Caco-2 (cell line): Measurements from ENCODE around the gene PDZD2. TPM values are rescaled to one million over a fixed set of nuclear protein-coding genes. Genes with fewer than 3 reads are reported as not detected.

Experiments used
- BruUV-seq: library from RNA; stranded (reverse); fragments of 400-500 nt; replicated peaks from 2 replicates; lab custom pipeline; 2021; lab: Mats Ljungman, UMichigan
- CTCF ChIA-PET: fragments of 300-600 bp; sonication (Branson Sonifier 250); formaldehyde crosslinking; loops from one replicate; lab custom pipeline; 2022; ENCODE audit warnings: antibody characterized with exemption; lab: Charles Lee
- POLR2A ChIA-PET: fragments of 300-600 bp; sonication (Branson Sonifier 250); formaldehyde crosslinking; loops from one replicate; lab custom pipeline; 2022; ENCODE audit warnings: antibody characterized with exemption; lab: Charles Lee
- DNase-seq, 2 experiments: peaks; one replicate each; pipeline versions ENCODE4 v3.0.0 to v3.0.0-alpha.2; 2020 to 2022
- H3K27me3 ChIP-seq: replicated peaks from 2 replicates; pipeline ENCODE4 v1.6.0; 2011; ENCODE audit warnings: low read length; ENCODE audit not compliant: control insufficient read depth, insufficient read depth
- H3K36me3 ChIP-seq: 2 replicates; pipeline ENCODE4 v1.5.1; 2011; ENCODE audit warnings: low read length; ENCODE audit not compliant: control insufficient read depth, insufficient read depth
- H3K4me1 ChIP-seq: fragments of 250-450 bp; sonication (Bioruptor Pico); 2 replicates; pipeline ENCODE4 v1.5.1; 2020; ENCODE audit warnings: mild to moderate bottlenecking
- H3K4me3 ChIP-seq: 2 replicates; pipeline ENCODE4 v1.5.1; 2011; ENCODE audit warnings: low read depth, mild to moderate bottlenecking, control low read depth, low read length
- H3K9me3 ChIP-seq: fragments of 250-450 bp; sonication (Bioruptor Pico); 2 replicates; pipeline ENCODE4 v1.5.1; 2020; ENCODE audit warnings: mild to moderate bottlenecking, moderate library complexity
- H3K27ac Mint-ChIP-seq: one replicate; pipeline ENCODE4 v1.8.0; 2022; ENCODE audit warnings: mixed read lengths; ENCODE audit not compliant: unreplicated experiment
- H3K27me3 Mint-ChIP-seq: one replicate; pipeline ENCODE4 v1.8.0; 2022; ENCODE audit warnings: mixed read lengths; ENCODE audit not compliant: insufficient read depth, unreplicated experiment
- H3K36me3 Mint-ChIP-seq: one replicate; pipeline ENCODE4 v1.8.0; 2022; ENCODE audit warnings: mild to moderate bottlenecking, mixed read lengths; ENCODE audit not compliant: insufficient read depth, unreplicated experiment
- H3K4me1 Mint-ChIP-seq: one replicate; pipeline ENCODE4 v1.8.0; 2022; ENCODE audit warnings: low read depth, mixed read lengths; ENCODE audit not compliant: unreplicated experiment
- H3K4me3 Mint-ChIP-seq: one replicate; pipeline ENCODE4 v1.8.0; 2022; ENCODE audit warnings: mild to moderate bottlenecking, moderate library complexity, mixed read lengths; ENCODE audit not compliant: unreplicated experiment
- H3K9me3 Mint-ChIP-seq: one replicate; pipeline ENCODE4 v1.8.0; 2022; ENCODE audit warnings: mixed read lengths; ENCODE audit not compliant: unreplicated experiment
- CTCF ChIP-seq, 2 experiments: fragments of 200-600 bp in 1 of 2; IDR thresholded peaks; 1 replicate in 1 of 2; 2 replicates in 1 of 2; pipeline versions ENCODE4 v1.5.1 to v1.8.0; 2011 to 2022; ENCODE audit warnings: antibody characterized with exemption in 1 of 2, control low read depth in 1 of 2, inconsistent platforms in 1 of 2, low read depth in 1 of 2, low read length in 1 of 2, mild to moderate bottlenecking in 1 of 2, moderate library complexity in 1 of 2; ENCODE audit not compliant: insufficient read depth in 1 of 2, severe bottlenecking in 1 of 2, unreplicated experiment in 1 of 2
- intact Hi-C: fragments of 100-400 bp; cut with micrococcal nuclease; formaldehyde crosslinking; loops from one replicate; pipeline ENCODE4 v1.10.0; 2022; ENCODE audit not compliant: unreplicated experiment
- total RNA-seq: library from RNA; stranded (reverse); gene quantifications from 2 replicates; pipeline ENCODE4 v1.2.3, GENCODE V29; 2022

Gene PDZD2
- total RNA-seq, 1 experiment from 2014 or later, result 0.16 TPM

- peaks cover 6% of the 10 kb centered on the region for H3K36me3 ChIP-seq
- no peak overlapping the region for H3K4me3 Mint-ChIP-seq
- ChIA-PET POLR2A (no interaction called here), CTCF (no interaction called here)
- H3K9me3 ChIP-seq, result no peaks in the 10 kb centered on the region
- BruUV-seq, result no TSS peak
- peaks cover 5% of the 10 kb centered on the region for H3K4me1 Mint-ChIP-seq
- no peak for TF ChIP-seq CTCF (IDR thresholded peaks at IDR 0.05; ENCODE audit: insufficient read depth in 1 of 2, low read depth in 1 of 2, low read length in 1 of 2, severe bottlenecking in 1 of 2, unreplicated experiment in 1 of 2)
- no peak overlapping the region for H3K27ac Mint-ChIP-seq
- H3K4me1 ChIP-seq, result no peaks in the 10 kb centered on the region
- intact Hi-C loops, result no loop called here
- H3K36me3 Mint-ChIP-seq, result peaks cover 88% of the 10 kb centered on the region
- H3K27me3 ChIP-seq, result no peaks in the 10 kb centered on the region
- no peaks in the 10 kb centered on the region for H3K27me3 Mint-ChIP-seq
- no peak for DNase-seq
- no peak overlapping the region for H3K4me3 ChIP-seq
- no peaks in the 10 kb centered on the region for H3K9me3 Mint-ChIP-seq
These were observed 485.2 kb downstream of the PDZD2 start for GRCh38 chr5:32123889-32124676.

GRCh38 chr5:32126691-32127090 is 487.8 kb downstream of the PDZD2 start:
- no peaks in the 10 kb centered on the region for H3K9me3 Mint-ChIP-seq
- no peak overlapping the region for H3K4me3 Mint-ChIP-seq
- Histone ChIP-seq H3K36me3 (peaks cover 6% of the 10 kb centered on the region), H3K9me3 (no peaks in the 10 kb centered on the region), H3K4me3 (no peak overlapping the region), H3K4me1 (no peaks in the 10 kb centered on the region), H3K27me3 (no peaks in the 10 kb centered on the region)
- BruUV-seq, result no TSS peak
- no peak overlapping the region for H3K27ac Mint-ChIP-seq
- no peaks in the 10 kb centered on the region for H3K27me3 Mint-ChIP-seq
- ChIA-PET POLR2A (no interaction called here), CTCF (no interaction called here)
- H3K36me3 Mint-ChIP-seq, result peaks cover 84% of the 10 kb centered on the region
- DNase-seq, result no peak
- peaks cover 5% of the 10 kb centered on the region for H3K4me1 Mint-ChIP-seq
- TF ChIP-seq CTCF (IDR thresholded peaks at IDR 0.05; ENCODE audit: insufficient read depth in 1 of 2, low read depth in 1 of 2, low read length in 1 of 2, severe bottlenecking in 1 of 2, unreplicated experiment in 1 of 2), result no peak
- intact Hi-C loops, result no loop called here

GRCh38 chr5:32127711-32128110 is 488.8 kb downstream of the PDZD2 start:
- Histone ChIP-seq H3K4me3 (no peak overlapping the region), H3K27me3 (no peaks in the 10 kb centered on the region), H3K36me3 (peaks cover 5% of the 10 kb centered on the region), H3K4me1 (no peaks in the 10 kb centered on the region), H3K9me3 (no peaks in the 10 kb centered on the region)
- Mint-ChIP-seq H3K27ac (no peak overlapping the region), H3K4me3 (no peak overlapping the region), H3K4me1 (peaks cover 5% of the 10 kb centered on the region), H3K27me3 (no peaks in the 10 kb centered on the region), H3K36me3 (peaks cover 81% of the 10 kb centered on the region), H3K9me3 (no peaks in the 10 kb centered on the region)
- TF ChIP-seq CTCF (IDR thresholded peaks at IDR 0.05; ENCODE audit: insufficient read depth in 1 of 2, low read depth in 1 of 2, low read length in 1 of 2, severe bottlenecking in 1 of 2, unreplicated experiment in 1 of 2), result no peak
- ChIA-PET POLR2A (no interaction called here), CTCF (no interaction called here)
- intact Hi-C loops, result no loop called here
- BruUV-seq, result no TSS peak
- no peak for DNase-seq
